IPS DF 6.9 (cell line): ENCODE data around the gene MLLT1.

ENCODE experiments used
- DNase-seq: peaks from one replicate; pipeline ENCODE4 v3.0.0-alpha.2; 2013; ENCODE audit warnings: low read depth, low spot score
- H3K27ac ChIP-seq: one replicate; pipeline ENCODE4 v1.5.1; 2013; ENCODE audit warnings: low read length, control low read depth
- H3K27me3 ChIP-seq: 2 replicates; pipeline ENCODE4 v1.6.1; 2013; ENCODE audit warnings: mild to moderate bottlenecking, low read length; ENCODE audit not compliant: control insufficient read depth, insufficient read depth
- H3K36me3 ChIP-seq: 2 replicates; pipeline ENCODE4 v1.6.1; 2013; ENCODE audit warnings: low read length; ENCODE audit not compliant: control insufficient read depth, insufficient read depth
- H3K4me1 ChIP-seq: 2 replicates; pipeline ENCODE4 v1.6.1; 2013; ENCODE audit warnings: low read length; ENCODE audit not compliant: control insufficient read depth, insufficient read depth
- H3K4me3 ChIP-seq: 2 replicates; pipeline ENCODE4 v1.5.1; 2013; ENCODE audit warnings: mild to moderate bottlenecking, low read length
- H3K9me3 ChIP-seq: 2 replicates; pipeline ENCODE4 v1.6.1; 2013; ENCODE audit warnings: low read length, inconsistent platforms; ENCODE audit not compliant: control insufficient read depth, insufficient read depth
- WGBS: extraction: QIAGEN DNeasy Blood & Tissue Kit; methylation state at CpG from one replicate; pipeline ENCODE4 v1.1.7; 2013; ENCODE audit warnings: mixed read lengths, missing lambda C conversion rate; ENCODE audit not compliant: insufficient read length, insufficient coverage; 5-methylcytosine and 5-hydroxymethylcytosine counted together

Gene MLLT1

GRCh38 chr19:6260376-6260775 is 19.4 kb downstream of the MLLT1 start:
- Histone ChIP-seq H3K36me3 (peaks cover 13% of the 10 kb centered on the region), H3K27ac (no peak overlapping the region), H3K9me3 (no peaks in the 10 kb centered on the region), H3K4me1 (no peaks in the 10 kb centered on the region; the same call in 1 of the 2 replicates), H3K27me3 (no peaks in the 10 kb centered on the region), H3K4me3 (no peak overlapping the region)
- DNase-seq = no peak
- no CpG with 5 or more reads among the region's 9 CpGs for WGBS

- no CpG with 5 or more reads among the region's 12 CpGs for WGBS
- Histone ChIP-seq H3K27me3 (no peaks in the 10 kb centered on the region), H3K4me3 (no peak overlapping the region), H3K27ac (no peak overlapping the region), H3K4me1 (no peaks in the 10 kb centered on the region; the same call in 1 of the 2 replicates), H3K36me3 (peaks cover 13% of the 10 kb centered on the region), H3K9me3 (no peaks in the 10 kb centered on the region)
- DNase-seq = no peak
Observed at GRCh38 chr19:6259312-6259861, 20.4 kb downstream of the MLLT1 start.

GRCh38 chr19:6258812-6259311 is 20.9 kb downstream of the MLLT1 start:
- H3K27ac ChIP-seq = no peak overlapping the region
- H3K4me3 ChIP-seq = no peak overlapping the region
- no CpG with 5 or more reads among the region's 15 CpGs for WGBS
- H3K27me3 ChIP-seq = no peaks in the 10 kb centered on the region
- DNase-seq = no peak
- no peaks in the 10 kb centered on the region for H3K9me3 ChIP-seq
- H3K4me1 ChIP-seq = no peaks in the 10 kb centered on the region; the same call in 1 of the 2 replicates
- H3K36me3 ChIP-seq = peaks cover 13% of the 10 kb centered on the region

GRCh38 chr19:6253954-6254733 is 25.6 kb downstream of the MLLT1 start:
- H3K27me3 ChIP-seq = no peaks in the 10 kb centered on the region
- H3K9me3 ChIP-seq = no peaks in the 10 kb centered on the region
- DNase-seq = no peak
- H3K36me3 ChIP-seq = 0 out of 2 replicates have a peak, but pooled peaks cover 2% of the 10 kb centered on the region
- no peak overlapping the region for H3K4me3 ChIP-seq
- no peak overlapping the region for H3K27ac ChIP-seq
- H3K4me1 ChIP-seq = no peaks in the 10 kb centered on the region
- WGBS = no CpG with 5 or more reads among the region's 14 CpGs

- Histone ChIP-seq H3K27ac (no peak overlapping the region), H3K36me3 (no peaks in the 10 kb centered on the region), H3K4me3 (no peak overlapping the region), H3K27me3 (no peaks in the 10 kb centered on the region), H3K9me3 (no peaks in the 10 kb centered on the region), H3K4me1 (no peaks in the 10 kb centered on the region)
- WGBS = no CpG with 5 or more reads among the region's 9 CpGs
- DNase-seq = no peak
Observed at GRCh38 chr19:6252066-6252465, 27.7 kb downstream of the MLLT1 start.

- no peaks in the 10 kb centered on the region for H3K9me3 ChIP-seq
- no peak for DNase-seq
- H3K4me3 ChIP-seq = no peak overlapping the region
- no CpG with 5 or more reads among the region's 13 CpGs for WGBS
- no peaks in the 10 kb centered on the region for H3K27me3 ChIP-seq
- H3K4me1 ChIP-seq = no peaks in the 10 kb centered on the region
- no peaks in the 10 kb centered on the region for H3K36me3 ChIP-seq
- H3K27ac ChIP-seq = no peak overlapping the region
Observed at GRCh38 chr19:6250909-6251308, 28.9 kb downstream of the MLLT1 start.

- no peak overlapping the region for H3K4me3 ChIP-seq
- no CpG with 5 or more reads among the region's 4 CpGs for WGBS
- H3K27me3 ChIP-seq = no peaks in the 10 kb centered on the region
- DNase-seq = no peak
- H3K4me1 ChIP-seq = no peaks in the 10 kb centered on the region
- no peaks in the 10 kb centered on the region for H3K36me3 ChIP-seq
- H3K9me3 ChIP-seq = no peaks in the 10 kb centered on the region
- H3K27ac ChIP-seq = no peak overlapping the region
Observed at GRCh38 chr19:6250024-6250615, 29.7 kb downstream of the MLLT1 start.

- no CpG with 5 or more reads among the region's 9 CpGs for WGBS
- H3K4me1 ChIP-seq = no peaks in the 10 kb centered on the region
- H3K27me3 ChIP-seq = no peaks in the 10 kb centered on the region
- no peak overlapping the region for H3K27ac ChIP-seq
- no peak for DNase-seq
- H3K36me3 ChIP-seq = no peaks in the 10 kb centered on the region
- H3K9me3 ChIP-seq = no peaks in the 10 kb centered on the region
- no peak overlapping the region for H3K4me3 ChIP-seq
Observed at GRCh38 chr19:6249296-6249695, 30.5 kb downstream of the MLLT1 start.

GRCh38 chr19:6248844-6249243 is 30.9 kb downstream of the MLLT1 start:
- DNase-seq = no peak
- Histone ChIP-seq H3K4me1 (no peaks in the 10 kb centered on the region), H3K27me3 (no peaks in the 10 kb centered on the region), H3K4me3 (no peak overlapping the region), H3K36me3 (no peaks in the 10 kb centered on the region), H3K9me3 (no peaks in the 10 kb centered on the region), H3K27ac (no peak overlapping the region)
- no CpG with 5 or more reads among the region's 6 CpGs for WGBS

GRCh38 chr19:6248341-6248740 is 31.4 kb downstream of the MLLT1 start:
- no peaks in the 10 kb centered on the region for H3K9me3 ChIP-seq
- DNase-seq = no peak
- H3K4me1 ChIP-seq = peaks cover 1% of the 10 kb centered on the region
- no peak overlapping the region for H3K4me3 ChIP-seq
- H3K36me3 ChIP-seq = no peaks in the 10 kb centered on the region
- no peak overlapping the region for H3K27ac ChIP-seq
- no peaks in the 10 kb centered on the region for H3K27me3 ChIP-seq
- no CpG with 5 or more reads among the region's 3 CpGs for WGBS
